CD4-positive, alpha-beta T cell treated with Interleukin-4 for 4 hours (primary cell): ENCODE measurements around the gene IFIT2.
"Not testable (repeated sequence)": the region's sequence is repeated elsewhere in the genome, so short reads cannot be mapped to it uniquely, and the experiment has no call there.

ENCODE experiments used
- DNase-seq: peaks from one replicate; pipeline ENCODE4 v3.0.0-alpha.2; 2020

The IFIT2 gene

GRCh38 chr10:89301721-89302445 is at the start of gene IFIT2:
IFIT2 (plus strand) TSS chr10:89302046; CDS start chr10:89302124, 78 bp downstream.
- peak; percentile 73 for DNase-seq

GRCh38 chr10:89252225-89252585 is 49.6 kb upstream of the IFIT2 start:
- no peak for DNase-seq

GRCh38 chr10:89255091-89255579 is 46.7 kb upstream of the IFIT2 start:
- DNase-seq: not testable (repeated sequence)

- no peak for DNase-seq
Measured at GRCh38 chr10:89255793-89256192, 46.1 kb upstream of the IFIT2 start.

GRCh38 chr10:89256340-89256739 is 45.5 kb upstream of the IFIT2 start:
- DNase-seq: no peak

GRCh38 chr10:89256962-89257361 is 44.9 kb upstream of the IFIT2 start:
- no peak for DNase-seq

GRCh38 chr10:89257581-89257980 is 44.3 kb upstream of the IFIT2 start:
- DNase-seq: no peak

- no peak for DNase-seq
Measured at GRCh38 chr10:89258881-89259280, 43.0 kb upstream of the IFIT2 start.

- no peak for DNase-seq
Measured at GRCh38 chr10:89262086-89263051, 39.5 kb upstream of the IFIT2 start.

- no peak for DNase-seq
Measured at GRCh38 chr10:89263091-89263490, 38.8 kb upstream of the IFIT2 start.

- DNase-seq: no peak
Measured at GRCh38 chr10:89263531-89263930, 38.3 kb upstream of the IFIT2 start.

- DNase-seq: no peak
Measured at GRCh38 chr10:89266721-89267453, 35.0 kb upstream of the IFIT2 start.

- DNase-seq: no peak
Measured at GRCh38 chr10:89269433-89270152, 32.3 kb upstream of the IFIT2 start.

GRCh38 chr10:89270153-89270483 is 31.7 kb upstream of the IFIT2 start:
- DNase-seq: no peak

- DNase-seq: no peak
Measured at GRCh38 chr10:89271532-89271931, 30.3 kb upstream of the IFIT2 start.

GRCh38 chr10:89273680-89274079 is 28.2 kb upstream of the IFIT2 start:
- no peak for DNase-seq

- no peak for DNase-seq
Measured at GRCh38 chr10:89274928-89275327, 26.9 kb upstream of the IFIT2 start.

- DNase-seq: no peak
Measured at GRCh38 chr10:89275383-89275782, 26.5 kb upstream of the IFIT2 start.

- DNase-seq: no peak
Measured at GRCh38 chr10:89278034-89278535, 23.8 kb upstream of the IFIT2 start.

GRCh38 chr10:89278900-89279392 is 22.9 kb upstream of the IFIT2 start:
- no peak for DNase-seq

- DNase-seq: no peak
Measured at GRCh38 chr10:89279421-89279869, 22.4 kb upstream of the IFIT2 start.

- no peak for DNase-seq
Measured at GRCh38 chr10:89280508-89280907, 21.3 kb upstream of the IFIT2 start.
